Measurements from ENCODE around the gene KIF20A. TPM values are rescaled to one million over a fixed set of nuclear protein-coding genes. Genes with fewer than 3 reads are reported as not detected.
"Not testable (repeated sequence)": the region's sequence is repeated elsewhere in the genome, so short reads cannot be mapped to it uniquely, and the experiment has no call there.

Gene KIF20A
- total RNA-seq, 1 experiment from 2014 or later: 119 TPM

DNA sequence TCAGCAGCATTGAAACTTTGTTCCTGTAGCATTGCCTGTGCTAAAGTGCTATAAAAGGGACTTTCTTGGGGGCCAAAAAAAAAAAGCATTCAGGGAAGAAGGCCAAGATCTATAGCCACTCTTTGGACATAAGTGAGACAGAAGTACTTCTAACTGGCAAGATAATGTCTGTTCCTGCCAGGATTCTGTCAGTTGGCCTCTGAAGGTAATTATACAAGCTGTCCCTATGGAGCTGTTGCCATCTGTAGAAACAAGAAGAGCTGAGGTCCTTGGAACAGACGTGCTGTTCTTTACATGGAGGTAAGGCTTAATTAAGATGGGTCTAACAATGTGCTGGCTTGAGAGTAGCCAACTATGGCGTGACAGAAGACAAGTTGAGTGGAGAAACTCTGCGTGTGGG lies 9.7 kb downstream of the KIF20A start:
- POLR2A ChIA-PET (ENCODE audit: low non-redundant PET): interaction anchor here (0.6 to 0.7 kb wide), 2 partner anchors 1722 to 1727 kb away, joined by 3 to 4 read pairs; no protein-coding TSS in a partner anchor
- DNase-seq (ENCODE audit: low spot score): no peak
- Histone ChIP-seq H3K9me3 (ENCODE audit: low read depth, low read length, poor library complexity, severe bottlenecking) (no peaks in the 10 kb centered on the region), H3K4me3 (ENCODE audit: low read depth, low read length, poor library complexity, severe bottlenecking) (no peak overlapping the region), H3K27me3 (replicated peaks; ENCODE audit: insufficient read depth, low read depth, low read length, poor library complexity) (no peaks in the 10 kb centered on the region), H3K27ac (ENCODE audit: low read depth, low read length, poor library complexity, severe bottlenecking) (no peak overlapping the region), H3K4me1 (ENCODE audit: insufficient read depth, low read length, poor library complexity, severe bottlenecking) (no peaks in the 10 kb centered on the region), H3K36me3 (ENCODE audit: insufficient read depth, low read length, poor library complexity, severe bottlenecking) (peaks cover 92% of the 10 kb centered on the region)
- TF ChIP-seq EZH2 (IDR thresholded peaks at IDR 0.05; ENCODE audit: borderline replicate concordance, low read depth, low read length, poor library complexity, severe bottlenecking): no peak
- TF ChIP-seq, protein P1, sequence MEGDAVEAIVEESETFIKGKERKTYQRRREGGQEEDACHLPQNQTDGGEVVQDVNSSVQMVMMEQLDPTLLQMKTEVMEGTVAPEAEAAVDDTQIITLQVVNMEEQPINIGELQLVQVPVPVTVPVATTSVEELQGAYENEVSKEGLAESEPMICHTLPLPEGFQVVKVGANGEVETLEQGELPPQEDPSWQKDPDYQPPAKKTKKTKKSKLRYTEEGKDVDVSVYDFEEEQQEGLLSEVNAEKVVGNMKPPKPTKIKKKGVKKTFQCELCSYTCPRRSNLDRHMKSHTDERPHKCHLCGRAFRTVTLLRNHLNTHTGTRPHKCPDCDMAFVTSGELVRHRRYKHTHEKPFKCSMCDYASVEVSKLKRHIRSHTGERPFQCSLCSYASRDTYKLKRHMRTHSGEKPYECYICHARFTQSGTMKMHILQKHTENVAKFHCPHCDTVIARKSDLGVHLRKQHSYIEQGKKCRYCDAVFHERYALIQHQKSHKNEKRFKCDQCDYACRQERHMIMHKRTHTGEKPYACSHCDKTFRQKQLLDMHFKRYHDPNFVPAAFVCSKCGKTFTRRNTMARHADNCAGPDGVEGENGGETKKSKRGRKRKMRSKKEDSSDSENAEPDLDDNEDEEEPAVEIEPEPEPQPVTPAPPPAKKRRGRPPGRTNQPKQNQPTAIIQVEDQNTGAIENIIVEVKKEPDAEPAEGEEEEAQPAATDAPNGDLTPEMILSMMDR (conservative IDR thresholded peaks at IDR 0.05; ENCODE audit: low read depth, low read length): no peak
- no TSS peak for BruUV-seq (replicated peaks)
- intact Hi-C loops (cut with micrococcal nuclease; ENCODE audit: unreplicated experiment): loop anchor here (10.0 kb wide), 1 partner anchor 96 kb away; no protein-coding TSS in a partner anchor
- CTCF ChIA-PET: no interaction called here

DNA sequence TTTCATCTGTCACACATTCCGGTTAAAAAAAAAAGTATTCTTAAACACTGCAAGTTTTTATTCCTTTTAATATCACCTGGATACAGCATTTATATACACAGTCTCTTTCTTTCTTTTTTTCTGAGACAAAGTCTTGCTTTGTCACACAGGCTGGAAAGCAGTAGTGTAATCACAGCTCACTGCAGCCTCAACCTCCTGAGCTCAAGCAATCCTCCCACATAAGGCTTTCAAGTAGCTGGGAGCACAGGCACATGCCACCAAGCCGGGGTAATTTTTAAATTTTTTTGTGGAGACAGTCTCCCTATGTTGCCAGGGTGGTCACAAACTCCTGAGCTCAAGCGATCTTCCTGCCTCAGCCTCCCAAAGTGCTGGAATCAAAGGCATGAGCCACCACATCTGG lies 13.9 kb downstream of the KIF20A start:
- BruUV-seq (replicated peaks): no TSS peak
- intact Hi-C loops (cut with micrococcal nuclease; ENCODE audit: unreplicated experiment): no loop called here
- H3K36me3 ChIP-seq (ENCODE audit: insufficient read depth, low read length, poor library complexity, severe bottlenecking): peaks cover 61% of the 10 kb centered on the region
- no peak for DNase-seq (ENCODE audit: low spot score)
- no peaks in the 10 kb centered on the region for H3K27me3 ChIP-seq (replicated peaks; ENCODE audit: insufficient read depth, low read depth, low read length, poor library complexity)
- CTCF ChIA-PET: no interaction called here
- no peak overlapping the region for H3K27ac ChIP-seq (ENCODE audit: low read depth, low read length, poor library complexity, severe bottlenecking)
- H3K4me3 ChIP-seq (ENCODE audit: low read depth, low read length, poor library complexity, severe bottlenecking): no peak overlapping the region
- no peaks in the 10 kb centered on the region for H3K9me3 ChIP-seq (ENCODE audit: low read depth, low read length, poor library complexity, severe bottlenecking)
- POLR2A ChIA-PET (ENCODE audit: low non-redundant PET): no interaction called here
- H3K4me1 ChIP-seq (ENCODE audit: insufficient read depth, low read length, poor library complexity, severe bottlenecking): no peaks in the 10 kb centered on the region
- TF ChIP-seq, protein P1 (conservative IDR thresholded peaks at IDR 0.05; ENCODE audit: low read depth, low read length): no peak
- no peak for TF ChIP-seq EZH2 (IDR thresholded peaks at IDR 0.05; ENCODE audit: borderline replicate concordance, low read depth, low read length, poor library complexity, severe bottlenecking)

DNA sequence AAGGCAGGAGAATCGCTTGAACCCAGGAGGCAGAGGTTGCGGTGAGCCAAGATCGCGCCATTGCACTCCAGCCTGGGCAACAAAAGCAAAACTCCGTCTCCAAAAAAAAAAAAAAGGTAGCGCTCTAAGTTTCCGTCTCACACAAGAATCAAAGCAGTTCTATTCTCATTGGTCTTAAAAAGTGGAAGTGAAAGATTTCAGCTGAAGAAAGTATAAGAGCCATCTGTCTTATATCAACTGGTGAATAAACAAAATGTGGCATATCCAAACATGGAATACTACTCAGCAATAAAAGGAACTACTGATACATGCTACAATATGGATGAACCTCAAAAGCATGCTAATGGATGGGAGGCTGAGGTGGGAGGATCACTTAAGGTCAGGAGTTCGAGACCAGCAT lies 14.9 kb downstream of the KIF20A start:
- intact Hi-C loops (cut with micrococcal nuclease; ENCODE audit: unreplicated experiment); BruUV-seq (replicated peaks): not testable (repeated sequence)

DNA sequence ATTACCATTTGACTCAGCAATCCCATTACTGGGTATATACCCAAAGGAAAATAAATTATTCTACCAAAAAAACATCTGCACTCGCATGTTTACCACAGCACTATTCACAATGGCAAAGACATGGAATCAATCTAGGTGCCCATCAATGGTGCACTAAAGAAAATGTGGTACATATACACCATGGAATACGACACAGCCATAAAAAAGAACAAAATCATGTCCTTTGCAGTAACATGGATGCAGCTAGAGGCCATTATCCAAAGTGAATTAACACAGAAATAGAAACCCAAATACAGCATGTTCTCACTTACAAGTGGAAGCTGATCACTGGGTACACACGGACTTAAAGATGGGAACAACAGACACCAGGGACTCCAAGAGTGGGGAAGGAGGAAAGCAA lies 32.1 kb downstream of the KIF20A start:
- H3K27me3 ChIP-seq (replicated peaks; ENCODE audit: insufficient read depth, low read depth, low read length, poor library complexity): no peaks in the 10 kb centered on the region
- BruUV-seq (replicated peaks): no TSS peak
- no peak overlapping the region for H3K27ac ChIP-seq (ENCODE audit: low read depth, low read length, poor library complexity, severe bottlenecking)
- peaks cover 15% of the 10 kb centered on the region for H3K36me3 ChIP-seq (ENCODE audit: insufficient read depth, low read length, poor library complexity, severe bottlenecking)
- POLR2A ChIA-PET (ENCODE audit: low non-redundant PET): no interaction called here
- H3K4me3 ChIP-seq (ENCODE audit: low read depth, low read length, poor library complexity, severe bottlenecking): no peak overlapping the region
- DNase-seq (ENCODE audit: low spot score): no peak
- CTCF ChIA-PET: no interaction called here
- no peaks in the 10 kb centered on the region for H3K9me3 ChIP-seq (ENCODE audit: low read depth, low read length, poor library complexity, severe bottlenecking)
- H3K4me1 ChIP-seq (ENCODE audit: insufficient read depth, low read length, poor library complexity, severe bottlenecking): peaks cover 12% of the 10 kb centered on the region
- TF ChIP-seq, protein P1 (conservative IDR thresholded peaks at IDR 0.05; ENCODE audit: low read depth, low read length): no peak
- TF ChIP-seq EZH2 (IDR thresholded peaks at IDR 0.05; ENCODE audit: borderline replicate concordance, low read depth, low read length, poor library complexity, severe bottlenecking): no peak
- intact Hi-C loops (cut with micrococcal nuclease; ENCODE audit: unreplicated experiment): loop anchor here (10.0 kb wide), 1 partner anchor 284 kb away; no protein-coding TSS in a partner anchor

More for the DNA sequence above, 14.9 kb downstream of the KIF20A start:
- H3K36me3 ChIP-seq (ENCODE audit: insufficient read depth, low read length, poor library complexity, severe bottlenecking): peaks cover 61% of the 10 kb centered on the region
- H3K9me3 ChIP-seq (ENCODE audit: low read depth, low read length, poor library complexity, severe bottlenecking); DNase-seq (ENCODE audit: low spot score); CTCF ChIA-PET; H3K4me1 ChIP-seq (ENCODE audit: insufficient read depth, low read length, poor library complexity, severe bottlenecking); H3K4me3 ChIP-seq (ENCODE audit: low read depth, low read length, poor library complexity, severe bottlenecking); H3K27ac ChIP-seq (ENCODE audit: low read depth, low read length, poor library complexity, severe bottlenecking); H3K27me3 ChIP-seq (replicated peaks; ENCODE audit: insufficient read depth, low read depth, low read length, poor library complexity): not testable (repeated sequence)
- POLR2A ChIA-PET (ENCODE audit: low non-redundant PET): interaction anchor here (0.6 kb wide), 1 partner anchor 309 kb away, joined by 6 read pairs; no protein-coding TSS in a partner anchor

Measured in A673 (cell line).